Activated CD4-positive, alpha-beta memory T cell treated with anti-CD3 and anti-CD28 coated beads for 36 hours (primary cell): ENCODE results near the gene SCAF11. TPM values are rescaled to one million over a fixed set of nuclear protein-coding genes. Genes with fewer than 3 reads are reported as not detected.
A peak's percentile ranks its signal among the peaks of the same experiment; 100 is the strongest.

Experiments
- CTCF ChIA-PET: fragments of 350-600 bp; sonication (Branson Sonifier 250); formaldehyde crosslinking; loops from one replicate; lab custom pipeline; 2021; ENCODE audit warnings: antibody characterized with exemption, inconsistent platforms; lab: Charles Lee
- POLR2A ChIA-PET: fragments of 350-600 bp; sonication (Branson Sonifier 250); formaldehyde crosslinking; loops from one replicate; lab custom pipeline; 2021; ENCODE audit warnings: antibody characterized with exemption; lab: Charles Lee
- DNase-seq: peaks from one replicate; pipeline ENCODE4 v3.0.0-alpha.2; 2020
- H3K27ac Mint-ChIP-seq: one replicate; pipeline ENCODE4 v1.8.0; 2021; ENCODE audit warnings: mixed read lengths
- H3K27me3 Mint-ChIP-seq: one replicate; pipeline ENCODE4 v1.8.0; 2021; ENCODE audit warnings: mixed read lengths
- H3K36me3 Mint-ChIP-seq: one replicate; pipeline ENCODE4 v1.8.0; 2021; ENCODE audit warnings: mixed read lengths
- H3K4me1 Mint-ChIP-seq: one replicate; pipeline ENCODE4 v1.8.0; 2021; ENCODE audit warnings: low read depth, mixed read lengths
- H3K4me3 Mint-ChIP-seq: one replicate; pipeline ENCODE4 v1.8.0; 2021; ENCODE audit warnings: mild to moderate bottlenecking, mixed read lengths
- H3K9me3 Mint-ChIP-seq: one replicate; pipeline ENCODE4 v1.8.0; 2021; ENCODE audit warnings: mixed read lengths
- intact Hi-C: fragments of 100-400 bp; cut with micrococcal nuclease; formaldehyde crosslinking; loops from one replicate; pipeline ENCODE4 v1.15.1; 2023
- total RNA-seq, 2 experiments: library from RNA; stranded (reverse); gene quantifications; one replicate each; pipeline ENCODE4 v1.2.3, GENCODE V29; 2021

The SCAF11 gene
- total RNA-seq, 2 experiments from 2014 or later = 114 to 116 TPM

DNA sequence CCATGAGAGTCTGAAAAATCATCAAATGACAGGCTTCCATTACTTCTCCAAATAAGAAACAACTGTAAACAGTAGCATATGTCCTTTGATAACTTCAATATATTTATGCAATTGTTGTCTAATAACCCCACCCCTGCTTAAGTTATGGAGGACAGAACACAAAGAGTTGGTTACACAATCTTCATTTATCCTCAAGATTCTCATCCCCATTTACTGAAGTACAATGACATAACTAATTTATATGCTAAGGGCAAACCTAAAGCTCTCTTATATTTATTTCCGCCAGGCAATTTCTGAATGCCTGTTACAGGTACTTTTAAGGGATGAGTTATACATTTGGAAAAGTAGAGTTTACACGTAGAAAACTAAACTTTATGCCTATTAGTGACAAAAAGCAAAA is 12.3 kb downstream of the SCAF11 start:
- no peaks in the 10 kb centered on the region for H3K9me3 Mint-ChIP-seq
- ChIA-PET POLR2A (no interaction called here), CTCF (no interaction called here)
- H3K4me3 Mint-ChIP-seq = no peak overlapping the region
- H3K4me1 Mint-ChIP-seq = peaks cover 87% of the 10 kb centered on the region
- H3K27me3 Mint-ChIP-seq = no peaks in the 10 kb centered on the region
- intact Hi-C loops = no loop called here
- H3K36me3 Mint-ChIP-seq = peaks cover 11% of the 10 kb centered on the region
- DNase-seq = no peak
- H3K27ac Mint-ChIP-seq = no peak overlapping the region

DNA sequence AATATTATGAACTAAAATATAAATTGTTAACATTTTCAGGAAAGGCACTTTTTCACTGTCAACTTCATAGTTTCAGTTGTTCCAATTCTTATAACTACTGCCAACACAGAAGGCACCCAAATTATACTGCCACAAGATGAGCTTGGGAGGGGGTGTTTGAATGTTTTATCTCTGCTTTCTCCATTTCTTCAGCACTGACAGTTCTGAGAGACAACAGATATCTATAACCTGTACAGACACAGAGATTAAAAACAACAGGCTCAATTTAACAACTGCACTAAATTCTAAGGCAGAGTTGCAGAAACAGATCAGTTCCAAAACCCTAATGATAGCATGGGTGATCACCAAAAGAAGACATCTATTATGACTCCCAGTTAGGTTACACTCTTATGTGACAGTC is 12.8 kb downstream of the SCAF11 start:
- Mint-ChIP-seq H3K4me1 (peaks cover 86% of the 10 kb centered on the region), H3K27me3 (no peaks in the 10 kb centered on the region), H3K27ac (no peak overlapping the region), H3K9me3 (no peaks in the 10 kb centered on the region), H3K36me3 (peaks cover 14% of the 10 kb centered on the region), H3K4me3 (no peak overlapping the region)
- intact Hi-C loops = no loop called here
- no peak for DNase-seq
- ChIA-PET CTCF (no interaction called here), POLR2A (no interaction called here)

DNA sequence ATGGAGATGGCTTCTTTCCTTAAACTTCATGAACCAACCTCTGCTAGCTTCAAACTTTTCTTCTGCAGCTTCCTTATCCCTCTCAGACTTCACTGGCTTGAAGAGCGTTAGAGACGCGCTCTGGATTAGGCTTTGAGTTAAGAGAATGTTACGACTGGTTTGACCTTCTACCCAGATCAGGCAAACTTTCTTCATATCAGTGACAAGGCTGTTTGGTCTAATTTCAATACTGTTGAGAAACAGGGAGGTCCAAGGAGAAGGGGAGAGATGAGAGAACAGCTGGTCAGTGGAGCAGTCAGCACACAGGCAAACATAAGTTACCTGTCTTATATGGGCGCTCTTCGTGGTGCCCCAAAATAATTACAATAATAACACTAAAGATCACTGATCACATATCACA is 14.9 kb downstream of the SCAF11 start:
- Mint-ChIP-seq H3K4me3 (no peak overlapping the region), H3K4me1 (peaks cover 88% of the 10 kb centered on the region), H3K9me3 (no peaks in the 10 kb centered on the region), H3K27ac (no peak overlapping the region), H3K27me3 (no peaks in the 10 kb centered on the region), H3K36me3 (peaks cover 23% of the 10 kb centered on the region)
- CTCF ChIA-PET = interaction anchor here (0.7 kb wide), 1 partner anchor 10 kb away, joined by 3 read pairs; no protein-coding TSS in a partner anchor
- intact Hi-C loops = no loop called here
- POLR2A ChIA-PET = interaction anchor here (1.0 to 1.3 kb wide), 2 partner anchors 10 to 16 kb away, joined by 3 to 4 read pairs; no protein-coding TSS in a partner anchor
- DNase-seq = no peak

DNA sequence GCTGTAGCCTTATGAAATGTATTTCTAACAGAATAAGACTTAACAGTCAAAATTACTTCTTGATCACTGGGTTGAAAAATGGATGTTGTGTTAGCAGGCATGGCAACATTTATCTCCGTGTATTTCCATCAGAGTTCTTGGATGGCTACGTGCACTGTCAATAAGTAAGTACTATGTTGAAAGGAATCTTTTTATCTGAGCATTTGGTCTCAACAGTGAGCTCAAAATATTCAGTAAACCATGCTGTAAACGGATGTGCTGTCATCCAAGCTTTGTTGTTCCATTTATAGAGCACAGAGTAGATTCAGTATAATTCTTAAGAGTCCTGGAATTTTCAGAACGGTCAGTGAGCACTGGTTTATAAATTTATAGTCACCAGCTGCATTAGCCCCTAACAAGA is 15.5 kb downstream of the SCAF11 start:
- H3K36me3 Mint-ChIP-seq = peaks cover 26% of the 10 kb centered on the region
- H3K4me1 Mint-ChIP-seq = peaks cover 86% of the 10 kb centered on the region
- no peak overlapping the region for H3K4me3 Mint-ChIP-seq
- ChIA-PET POLR2A (interaction anchor here (1.0 to 1.3 kb wide), 2 partner anchors 11 to 16 kb away, joined by 3 to 4 read pairs; no protein-coding TSS in a partner anchor), CTCF (interaction anchor here (0.7 kb wide), 1 partner anchor 10 kb away, joined by 3 read pairs; no protein-coding TSS in a partner anchor)
- DNase-seq = no peak
- H3K27ac Mint-ChIP-seq = no peak overlapping the region
- no peaks in the 10 kb centered on the region for H3K27me3 Mint-ChIP-seq
- H3K9me3 Mint-ChIP-seq = no peaks in the 10 kb centered on the region
- intact Hi-C loops = no loop called here

DNA sequence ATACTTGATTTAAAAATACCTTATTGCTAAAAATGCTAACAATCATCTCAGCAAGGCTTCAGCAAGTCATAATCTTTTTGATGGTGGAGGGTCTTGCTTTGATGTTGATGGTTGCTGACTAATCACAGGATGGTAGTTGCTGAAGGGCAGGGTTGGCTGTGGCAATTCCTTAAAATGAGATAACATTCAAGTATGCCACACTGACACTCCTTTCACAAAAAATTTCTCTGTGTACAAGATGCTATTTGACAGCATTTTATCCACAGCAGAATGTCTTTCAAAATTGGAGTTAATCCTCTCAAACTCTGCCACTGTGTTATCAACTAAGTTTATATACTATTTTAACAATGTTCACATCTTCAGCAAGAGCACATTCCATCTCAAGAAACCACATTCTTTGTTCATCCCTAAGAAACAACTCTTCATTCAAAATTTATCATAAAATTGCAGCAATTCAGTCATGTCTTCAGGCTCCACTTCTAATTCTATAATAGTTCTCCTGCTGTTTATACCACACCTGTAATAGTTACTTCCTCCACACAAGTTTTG is 16.1 kb downstream of the SCAF11 start:
- Mint-ChIP-seq H3K4me1 (peaks cover 83% of the 10 kb centered on the region), H3K9me3 (no peaks in the 10 kb centered on the region), H3K27me3 (no peaks in the 10 kb centered on the region), H3K36me3 (peaks cover 26% of the 10 kb centered on the region), H3K4me3 (no peak overlapping the region), H3K27ac (no peak overlapping the region)
- no peak for DNase-seq
- intact Hi-C loops = no loop called here
- CTCF ChIA-PET = no interaction called here
- POLR2A ChIA-PET = interaction anchor here (1.3 kb wide), 1 partner anchor 17 kb away, joined by 4 read pairs; no protein-coding TSS in a partner anchor

DNA sequence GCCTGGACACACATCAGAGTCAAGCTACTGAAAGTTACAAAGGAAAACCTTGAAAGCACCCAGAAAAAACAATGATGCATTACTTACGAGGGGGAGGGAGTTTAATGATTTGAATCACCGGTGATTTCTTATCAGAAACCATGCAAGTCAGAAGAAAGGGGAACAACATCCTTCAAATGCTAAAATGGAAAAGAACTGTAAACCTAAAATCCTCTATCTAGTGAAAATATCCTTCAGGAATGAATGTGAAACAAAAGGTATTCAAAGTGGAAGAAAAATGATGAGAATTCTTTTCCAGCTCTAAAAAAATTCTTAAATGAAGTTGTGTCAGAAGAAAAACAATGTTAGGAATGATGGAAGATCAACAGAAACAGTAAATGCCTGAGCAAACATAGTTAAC is 16.8 kb downstream of the SCAF11 start:
- ChIA-PET POLR2A (interaction anchor here (0.9 kb wide), 1 partner anchor 16 kb away, joined by 4 read pairs; the partner anchor contains the start of gene SCAF11), CTCF (no interaction called here)
- H3K4me1 Mint-ChIP-seq = peaks cover 80% of the 10 kb centered on the region
- no peak for DNase-seq
- H3K4me3 Mint-ChIP-seq = no peak overlapping the region
- peak overlapping the region; percentile 55 for H3K27ac Mint-ChIP-seq
- no peaks in the 10 kb centered on the region for H3K9me3 Mint-ChIP-seq
- intact Hi-C loops = no loop called here
- H3K27me3 Mint-ChIP-seq = no peaks in the 10 kb centered on the region
- H3K36me3 Mint-ChIP-seq = peaks cover 25% of the 10 kb centered on the region

DNA sequence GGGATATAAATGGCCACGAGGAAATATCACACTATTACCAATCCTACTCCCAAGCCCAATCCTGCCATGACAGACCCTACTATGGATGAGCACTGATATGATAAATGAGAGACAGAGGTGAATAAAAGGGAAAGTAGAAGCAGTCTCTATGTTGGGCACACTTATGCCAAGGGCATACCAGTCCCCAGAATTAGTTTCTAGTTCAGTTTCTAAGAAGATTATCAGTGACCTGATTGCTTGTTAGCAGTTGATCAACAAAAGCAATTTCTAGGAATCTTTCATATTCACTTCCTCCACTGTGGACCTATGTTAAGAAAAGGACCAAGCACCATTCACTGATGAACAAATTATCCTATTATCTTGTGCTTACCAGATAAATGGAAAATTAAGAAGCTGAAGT is 20.0 kb downstream of the SCAF11 start:
- H3K9me3 Mint-ChIP-seq = no peaks in the 10 kb centered on the region
- peaks cover 63% of the 10 kb centered on the region for H3K4me1 Mint-ChIP-seq
- ChIA-PET POLR2A (no interaction called here), CTCF (no interaction called here)
- peaks cover 23% of the 10 kb centered on the region for H3K36me3 Mint-ChIP-seq
- no peaks in the 10 kb centered on the region for H3K27me3 Mint-ChIP-seq
- DNase-seq = no peak
- no peak overlapping the region for H3K27ac Mint-ChIP-seq
- intact Hi-C loops = no loop called here
- H3K4me3 Mint-ChIP-seq = no peak overlapping the region

DNA sequence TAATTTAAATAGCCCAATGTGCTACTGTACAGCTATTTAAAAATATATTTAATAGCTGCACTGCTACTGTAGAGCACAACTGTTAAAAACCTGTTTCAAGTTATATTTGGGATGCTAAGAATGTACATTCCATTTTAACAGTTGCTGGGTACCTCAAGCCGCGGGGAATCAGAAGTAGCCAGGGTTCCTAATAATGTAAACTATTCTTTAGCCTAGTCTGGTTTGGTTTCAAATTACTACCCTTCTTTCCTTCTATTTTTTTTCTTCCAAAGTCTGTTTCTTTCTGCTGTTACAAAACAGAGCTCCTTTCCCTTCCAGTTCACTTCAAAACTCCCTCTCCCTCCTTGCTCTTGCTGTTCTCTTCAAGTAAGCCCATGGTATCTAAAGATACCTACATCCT is 21.3 kb downstream of the SCAF11 start:
- DNase-seq = no peak
- intact Hi-C loops = no loop called here
- no peaks in the 10 kb centered on the region for H3K27me3 Mint-ChIP-seq
- ChIA-PET CTCF (no interaction called here), POLR2A (no interaction called here)
- H3K36me3 Mint-ChIP-seq = peaks cover 34% of the 10 kb centered on the region
- no peaks in the 10 kb centered on the region for H3K9me3 Mint-ChIP-seq
- no peak overlapping the region for H3K4me3 Mint-ChIP-seq
- H3K4me1 Mint-ChIP-seq = peaks cover 59% of the 10 kb centered on the region
- no peak overlapping the region for H3K27ac Mint-ChIP-seq

DNA sequence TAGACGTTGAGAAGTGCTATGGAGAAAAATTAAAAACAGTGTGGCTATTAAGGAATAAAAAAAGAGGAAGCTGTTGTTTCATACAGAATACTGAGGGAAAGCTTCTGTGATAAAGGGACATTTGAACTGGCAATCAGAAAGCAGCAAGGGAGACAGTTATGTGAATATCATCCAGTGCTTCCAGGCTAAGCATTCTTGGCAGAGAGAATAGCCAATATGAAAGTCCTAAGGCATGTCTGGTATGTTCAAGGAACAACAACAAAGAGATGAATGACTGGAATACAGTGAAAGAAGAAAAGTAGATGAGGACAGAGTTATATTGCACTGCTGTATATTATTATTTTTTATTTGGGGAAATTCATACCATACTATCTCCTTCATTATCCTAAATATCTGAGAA is 23.9 kb downstream of the SCAF11 start:
- H3K36me3 Mint-ChIP-seq = peaks cover 34% of the 10 kb centered on the region
- CTCF ChIA-PET = no interaction called here

DNA sequence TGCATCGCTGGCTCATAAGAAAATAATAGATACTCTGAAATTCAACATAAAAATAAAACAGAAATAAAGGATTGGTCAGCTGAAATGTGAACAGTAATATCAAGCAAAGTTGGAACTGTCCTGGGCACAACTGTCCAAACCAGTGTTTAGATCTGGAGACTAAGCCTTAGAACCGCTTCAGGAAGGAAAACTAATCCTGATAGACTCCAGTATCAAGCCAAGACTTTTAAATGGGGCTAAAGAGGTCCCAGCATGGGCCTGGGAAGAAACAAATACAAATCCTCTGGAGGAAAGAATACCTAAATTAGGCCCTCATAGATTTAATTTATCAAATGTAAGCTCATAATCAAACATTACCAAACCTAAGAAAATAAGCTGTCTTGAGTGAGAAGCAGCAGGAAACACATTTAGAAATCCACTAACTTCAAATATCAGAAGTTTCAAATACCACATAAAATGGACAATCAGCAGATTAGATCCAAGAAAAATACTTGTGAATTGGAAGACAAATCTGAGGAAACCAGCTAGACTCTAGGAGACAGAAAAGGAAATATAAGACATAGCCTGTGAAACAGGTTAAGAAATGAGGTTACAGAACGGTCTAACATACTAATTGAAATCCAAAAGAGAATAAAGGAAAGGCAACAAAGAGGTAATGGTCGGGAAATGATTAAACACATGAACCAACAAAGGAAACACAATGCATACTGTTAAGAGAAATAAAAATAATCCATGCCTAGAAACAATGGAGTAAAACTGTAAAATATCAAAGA is 27.6 kb downstream of the SCAF11 start:
- no peak overlapping the region for H3K4me3 Mint-ChIP-seq
- intact Hi-C loops = no loop called here
- ChIA-PET POLR2A (no interaction called here), CTCF (no interaction called here)
- H3K4me1 Mint-ChIP-seq = peaks cover 27% of the 10 kb centered on the region
- H3K27me3 Mint-ChIP-seq = no peaks in the 10 kb centered on the region
- H3K27ac Mint-ChIP-seq = no peak overlapping the region
- H3K36me3 Mint-ChIP-seq = peaks cover 39% of the 10 kb centered on the region
- peaks cover 7% of the 10 kb centered on the region for H3K9me3 Mint-ChIP-seq
- DNase-seq = no peak

More for the DNA sequence above, 23.9 kb downstream of the SCAF11 start:
- DNase-seq = no peak
- Mint-ChIP-seq H3K9me3 (peaks cover 7% of the 10 kb centered on the region), H3K27ac (no peak overlapping the region), H3K4me1 (peaks cover 49% of the 10 kb centered on the region), H3K4me3 (no peak overlapping the region), H3K27me3 (no peaks in the 10 kb centered on the region)
- intact Hi-C loops = no loop called here
- POLR2A ChIA-PET = no interaction called here

DNA sequence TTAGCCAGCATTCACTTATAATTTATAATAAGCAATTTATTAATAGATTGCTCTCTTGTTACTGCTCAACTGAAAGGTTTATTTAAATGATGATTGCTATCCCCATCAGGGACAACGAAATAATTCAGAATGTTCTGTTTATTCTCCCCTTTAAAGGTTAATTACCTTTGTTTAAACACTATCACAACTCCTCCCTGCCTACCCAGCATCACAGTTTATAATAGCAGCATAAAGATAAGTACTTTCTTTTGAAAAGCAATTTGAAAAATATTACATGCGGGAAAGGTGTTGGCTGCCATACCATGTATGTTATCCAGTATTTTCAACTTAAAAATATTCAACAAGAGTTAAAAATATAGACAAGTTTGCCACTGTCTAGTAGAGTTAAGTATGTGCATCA is 30.6 kb downstream of the SCAF11 start:
- H3K4me3 Mint-ChIP-seq = no peak overlapping the region
- POLR2A ChIA-PET = no interaction called here
- H3K4me1 Mint-ChIP-seq = peaks cover 13% of the 10 kb centered on the region
- peaks cover 35% of the 10 kb centered on the region for H3K36me3 Mint-ChIP-seq
- H3K27me3 Mint-ChIP-seq = no peaks in the 10 kb centered on the region
- no peak for DNase-seq
- no peak overlapping the region for H3K27ac Mint-ChIP-seq
- intact Hi-C loops = no loop called here
- peaks cover 7% of the 10 kb centered on the region for H3K9me3 Mint-ChIP-seq
- CTCF ChIA-PET = no interaction called here

DNA sequence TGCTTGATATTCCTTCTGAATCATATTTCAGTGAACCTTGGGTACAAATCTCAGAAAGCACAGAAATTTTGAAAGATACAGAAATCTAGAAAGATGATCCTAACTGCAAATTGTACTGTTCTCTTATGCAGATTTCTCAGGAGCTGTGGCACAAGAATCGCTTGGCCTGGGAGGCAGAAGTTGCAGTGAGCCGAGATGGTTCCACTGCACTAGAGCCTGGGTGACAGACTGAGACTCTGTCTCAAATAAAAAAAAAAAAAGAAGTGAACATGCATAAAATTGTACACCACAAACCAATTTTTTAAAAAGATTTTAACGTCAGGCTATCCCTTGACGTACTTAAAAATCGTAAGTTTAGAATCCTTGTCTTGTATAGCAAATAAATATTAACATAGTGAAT is 31.3 kb downstream of the SCAF11 start:
- ChIA-PET CTCF (no interaction called here), POLR2A (no interaction called here)
- H3K27me3 Mint-ChIP-seq = no peaks in the 10 kb centered on the region
- H3K4me3 Mint-ChIP-seq = no peak overlapping the region
- H3K27ac Mint-ChIP-seq = no peak overlapping the region
- intact Hi-C loops = no loop called here
- H3K36me3 Mint-ChIP-seq = peaks cover 28% of the 10 kb centered on the region
- peaks cover 11% of the 10 kb centered on the region for H3K4me1 Mint-ChIP-seq
- no peak for DNase-seq
- peaks cover 7% of the 10 kb centered on the region for H3K9me3 Mint-ChIP-seq
